Neural progenitor cell (in vitro differentiated cells): ENCODE results near the gene IDUA.

Experiments used
- EZH2 ChIP-seq: fragments of 200-600 bp; sonication (generic); IDR thresholded peaks from 2 replicates; pipeline ENCODE4 v1.6.1; 2017; ENCODE audit warnings: antibody characterized with exemption, mild to moderate bottlenecking, moderate library complexity
- TF ChIP-seq, protein P1 (sequence below): fragments of 200-600 bp; sonication (generic); IDR thresholded peaks from 2 replicates; pipeline ENCODE4 v1.5.1; 2017; ENCODE audit warnings: antibody characterized with exemption, mild to moderate bottlenecking

DNA sequence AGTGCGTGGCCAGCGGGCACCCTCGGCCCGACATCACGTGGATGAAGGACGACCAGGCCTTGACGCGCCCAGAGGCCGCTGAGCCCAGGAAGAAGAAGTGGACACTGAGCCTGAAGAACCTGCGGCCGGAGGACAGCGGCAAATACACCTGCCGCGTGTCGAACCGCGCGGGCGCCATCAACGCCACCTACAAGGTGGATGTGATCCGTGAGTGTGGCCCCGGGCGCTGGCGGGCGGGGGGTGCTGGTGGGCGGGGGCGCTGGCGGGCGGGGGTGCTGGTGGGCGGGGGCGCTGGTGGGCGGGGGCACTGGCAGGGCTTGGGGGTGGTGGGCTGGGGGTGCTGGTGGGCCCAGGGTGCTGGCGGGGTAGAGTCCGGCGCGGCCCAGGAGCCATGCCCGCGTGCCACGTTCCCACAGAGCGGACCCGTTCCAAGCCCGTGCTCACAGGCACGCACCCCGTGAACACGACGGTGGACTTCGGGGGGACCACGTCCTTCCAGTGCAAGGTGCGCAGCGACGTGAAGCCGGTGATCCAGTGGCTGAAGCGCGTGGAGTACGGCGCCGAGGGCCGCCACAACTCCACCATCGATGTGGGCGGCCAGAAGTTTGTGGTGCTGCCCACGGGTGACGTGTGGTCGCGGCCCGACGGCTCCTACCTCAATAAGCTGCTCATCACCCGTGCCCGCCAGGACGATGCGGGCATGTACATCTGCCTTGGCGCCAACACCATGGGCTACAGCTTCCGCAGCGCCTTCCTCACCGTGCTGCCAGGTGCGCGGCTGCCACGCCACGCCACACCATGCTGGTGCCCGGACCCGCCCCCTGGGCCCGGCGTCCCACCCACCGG lies 37.3 kb downstream of the IDUA start:
- no peak for TF ChIP-seq EZH2
- TF ChIP-seq, protein P1, sequence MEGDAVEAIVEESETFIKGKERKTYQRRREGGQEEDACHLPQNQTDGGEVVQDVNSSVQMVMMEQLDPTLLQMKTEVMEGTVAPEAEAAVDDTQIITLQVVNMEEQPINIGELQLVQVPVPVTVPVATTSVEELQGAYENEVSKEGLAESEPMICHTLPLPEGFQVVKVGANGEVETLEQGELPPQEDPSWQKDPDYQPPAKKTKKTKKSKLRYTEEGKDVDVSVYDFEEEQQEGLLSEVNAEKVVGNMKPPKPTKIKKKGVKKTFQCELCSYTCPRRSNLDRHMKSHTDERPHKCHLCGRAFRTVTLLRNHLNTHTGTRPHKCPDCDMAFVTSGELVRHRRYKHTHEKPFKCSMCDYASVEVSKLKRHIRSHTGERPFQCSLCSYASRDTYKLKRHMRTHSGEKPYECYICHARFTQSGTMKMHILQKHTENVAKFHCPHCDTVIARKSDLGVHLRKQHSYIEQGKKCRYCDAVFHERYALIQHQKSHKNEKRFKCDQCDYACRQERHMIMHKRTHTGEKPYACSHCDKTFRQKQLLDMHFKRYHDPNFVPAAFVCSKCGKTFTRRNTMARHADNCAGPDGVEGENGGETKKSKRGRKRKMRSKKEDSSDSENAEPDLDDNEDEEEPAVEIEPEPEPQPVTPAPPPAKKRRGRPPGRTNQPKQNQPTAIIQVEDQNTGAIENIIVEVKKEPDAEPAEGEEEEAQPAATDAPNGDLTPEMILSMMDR = no peak
